GM19324 (cell line): ENCODE measurements around the gene CHRDL2.

Source experiments
- ATAC-seq: cut with Tn5 transposase; IDR thresholded peaks from one replicate; pipeline ENCODE4 v1.9.1; 2021; ENCODE audit warnings: mild to moderate bottlenecking, moderate library complexity; ENCODE audit not compliant: unreplicated experiment, low FRiP score

CHRDL2 gene

DNA sequence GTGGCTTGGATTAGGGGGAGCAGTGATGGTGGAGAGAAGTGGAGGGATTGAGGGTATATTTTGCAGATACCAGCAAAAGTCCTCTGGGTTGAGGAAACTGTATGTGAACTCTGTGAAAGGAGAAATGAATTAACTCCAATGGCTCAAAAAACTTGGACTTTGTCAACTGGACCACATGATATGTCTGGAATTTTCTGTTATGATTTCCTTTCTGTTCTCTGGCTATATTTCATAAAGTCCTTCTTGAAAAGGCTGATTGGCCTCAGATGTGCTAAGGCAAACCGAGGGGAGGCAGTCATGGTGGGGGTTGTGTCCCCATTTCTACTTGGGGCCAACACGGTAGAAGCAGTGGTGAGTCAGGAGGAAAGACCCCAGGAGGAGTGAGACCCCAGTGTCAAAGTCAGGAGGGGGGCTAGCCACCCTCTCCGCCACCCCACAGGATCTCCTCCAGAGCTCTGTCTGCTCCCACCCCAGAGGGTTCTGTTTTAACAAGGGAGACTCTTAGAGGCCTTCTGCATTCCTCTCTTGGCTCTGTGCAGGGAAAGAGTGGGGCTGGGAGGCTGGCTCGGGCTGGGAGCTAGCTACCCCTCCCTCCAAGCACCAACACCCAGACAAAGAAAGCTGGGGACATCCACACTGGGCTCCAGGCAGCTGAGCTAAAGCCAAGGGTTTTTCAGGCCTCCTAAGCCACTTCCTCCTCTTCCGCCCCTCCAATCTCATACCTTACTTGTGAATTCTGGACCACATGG is 13.8 kb downstream of the CHRDL2 start:
- no peak for ATAC-seq

GRCh38 chr11:74714904-74715303 is 16.3 kb downstream of the CHRDL2 start:
- no peak for ATAC-seq

GRCh38 chr11:74713686-74714085 is 17.5 kb downstream of the CHRDL2 start:
- no peak for ATAC-seq

DNA sequence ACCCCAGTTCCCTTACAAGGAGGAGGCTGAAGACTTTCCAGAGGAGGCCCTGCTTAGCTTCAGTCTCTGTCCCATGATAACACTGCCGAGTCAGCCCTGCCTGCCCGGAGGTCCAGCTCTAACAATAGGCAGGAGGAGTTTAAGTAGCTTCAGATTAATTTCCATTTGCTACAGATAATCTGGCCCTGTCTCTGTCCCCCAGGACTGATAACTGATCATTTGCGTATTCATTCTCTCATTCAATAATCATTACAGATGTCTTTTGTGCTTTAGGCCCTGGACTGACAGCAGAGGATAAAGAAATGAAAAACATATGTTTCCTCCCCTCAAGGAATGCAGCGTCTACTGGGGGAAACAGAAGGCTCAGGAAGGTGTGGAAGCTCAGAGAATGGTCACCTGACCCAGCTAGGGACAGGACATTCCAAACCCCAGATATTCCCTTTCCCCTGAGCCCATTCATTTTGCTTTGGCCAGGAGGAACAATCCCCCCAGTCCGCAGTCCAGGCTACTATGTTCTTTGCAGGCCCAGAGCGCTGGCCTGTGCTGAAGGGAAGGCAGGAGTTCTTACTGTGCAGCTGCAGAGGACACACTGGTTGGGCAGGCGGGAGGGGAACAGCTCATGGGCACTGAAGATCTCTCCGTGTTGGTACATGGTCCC is 20.8 kb downstream of the CHRDL2 start:
- no peak for ATAC-seq

GRCh38 chr11:74709175-74709574 is 22.1 kb downstream of the CHRDL2 start:
- no peak for ATAC-seq

- no peak for ATAC-seq
These were observed 23.4 kb downstream of the CHRDL2 start for GRCh38 chr11:74707602-74708510.

GRCh38 chr11:74707182-74707581 is 24.0 kb downstream of the CHRDL2 start:
- no peak for ATAC-seq

GRCh38 chr11:74703211-74703610 is 28.0 kb downstream of the CHRDL2 start:
- no peak for ATAC-seq

- ATAC-seq: no peak
These were observed 28.7 kb downstream of the CHRDL2 start for GRCh38 chr11:74702383-74703007.

GRCh38 chr11:74701351-74701750 is 29.9 kb downstream of the CHRDL2 start:
- ATAC-seq: no peak

GRCh38 chr11:74699615-74700396 is 31.4 kb downstream of the CHRDL2 start:
- no peak for ATAC-seq

- no peak for ATAC-seq
These were observed 33.5 kb downstream of the CHRDL2 start for GRCh38 chr11:74697722-74698121.

- no peak for ATAC-seq
These were observed 34.1 kb downstream of the CHRDL2 start for GRCh38 chr11:74696939-74697675.

GRCh38 chr11:74696500-74696899 is 34.7 kb downstream of the CHRDL2 start:
- ATAC-seq: no peak

DNA sequence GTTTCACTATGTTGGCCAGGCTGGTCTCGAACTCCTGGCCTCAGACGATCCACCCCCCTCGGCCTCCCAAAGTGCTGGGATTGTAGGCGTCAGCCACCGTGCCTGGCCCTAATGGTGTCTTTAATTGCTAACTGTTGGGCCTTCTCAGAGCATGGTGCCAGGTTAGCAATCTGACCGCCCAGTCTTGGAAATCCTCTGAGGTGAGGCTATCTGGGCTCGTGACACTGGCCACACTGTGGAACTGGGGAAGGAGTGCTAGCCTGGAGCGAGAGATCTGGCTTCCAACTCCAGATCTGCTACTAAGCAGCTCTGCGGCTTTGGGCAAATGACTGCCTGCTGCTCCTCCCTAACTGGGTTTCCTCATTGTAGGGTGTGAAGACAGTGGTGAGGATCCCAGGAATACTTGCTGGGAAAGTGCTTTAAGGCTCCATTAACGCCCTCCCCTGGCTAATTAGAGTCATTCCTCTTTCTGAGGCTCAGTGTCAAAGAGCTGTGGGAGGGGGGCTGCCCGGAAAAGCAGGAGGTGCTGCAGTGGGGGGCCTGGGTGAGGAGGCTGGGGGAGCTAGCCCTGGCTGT is 35.4 kb downstream of the CHRDL2 start:
- no peak for ATAC-seq

DNA sequence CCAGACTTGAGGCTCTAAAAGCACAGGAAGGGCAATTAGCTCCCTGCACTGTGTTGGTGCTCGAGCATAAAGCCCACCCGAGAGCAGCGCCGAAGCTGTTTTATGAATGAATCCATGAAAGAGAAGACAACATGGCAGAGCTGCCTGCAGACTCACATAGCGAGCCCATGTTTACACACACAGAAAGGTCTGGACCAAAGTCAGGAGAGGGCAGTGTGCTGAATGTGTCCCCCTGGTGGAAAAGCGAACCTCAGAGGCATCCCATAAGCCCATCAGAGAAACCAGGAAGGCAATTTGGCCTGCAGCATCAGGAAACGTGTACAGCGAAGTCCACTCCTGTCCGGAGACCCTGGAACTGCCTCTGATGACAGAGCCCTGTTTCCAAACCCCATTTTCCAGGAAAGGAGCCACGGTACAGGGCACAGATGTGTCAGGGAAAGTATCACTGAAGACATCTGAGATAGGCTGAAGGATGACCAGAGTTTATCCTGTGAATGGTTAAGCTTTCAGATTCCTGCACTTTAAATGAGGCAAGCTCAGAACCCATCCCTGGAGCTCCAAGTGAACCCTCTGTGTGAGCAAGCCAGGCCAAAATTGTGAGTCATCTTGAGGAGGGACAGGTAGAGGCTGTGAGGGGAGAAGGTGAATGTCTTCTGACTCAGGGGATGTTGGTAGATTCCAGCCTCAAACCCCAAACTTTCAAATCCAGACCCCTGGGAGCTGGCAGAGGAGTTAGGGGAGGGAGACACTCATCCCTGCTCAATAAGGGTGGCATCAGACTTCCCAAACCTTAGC is 36.9 kb downstream of the CHRDL2 start:
- ATAC-seq: no peak

DNA sequence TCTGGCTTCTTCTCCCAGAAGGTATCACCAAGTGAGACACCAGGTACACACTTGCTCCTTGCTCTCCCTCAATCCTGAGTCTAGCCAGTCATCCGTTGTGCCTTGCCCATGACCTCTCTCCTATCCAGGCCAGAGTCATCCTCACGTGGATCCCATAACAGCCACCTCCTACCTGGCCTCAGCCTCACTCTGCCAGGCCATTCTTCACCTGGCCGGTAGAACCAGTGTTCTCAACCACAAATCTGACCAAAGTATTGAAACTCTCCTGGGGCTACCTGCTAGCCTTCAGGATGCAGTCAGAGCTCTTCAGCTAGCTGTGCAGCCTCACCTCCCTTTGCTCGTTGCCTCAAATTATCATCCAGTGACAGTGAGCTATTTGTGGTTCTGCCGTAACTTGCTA is 37.7 kb downstream of the CHRDL2 start:
- no peak for ATAC-seq

DNA sequence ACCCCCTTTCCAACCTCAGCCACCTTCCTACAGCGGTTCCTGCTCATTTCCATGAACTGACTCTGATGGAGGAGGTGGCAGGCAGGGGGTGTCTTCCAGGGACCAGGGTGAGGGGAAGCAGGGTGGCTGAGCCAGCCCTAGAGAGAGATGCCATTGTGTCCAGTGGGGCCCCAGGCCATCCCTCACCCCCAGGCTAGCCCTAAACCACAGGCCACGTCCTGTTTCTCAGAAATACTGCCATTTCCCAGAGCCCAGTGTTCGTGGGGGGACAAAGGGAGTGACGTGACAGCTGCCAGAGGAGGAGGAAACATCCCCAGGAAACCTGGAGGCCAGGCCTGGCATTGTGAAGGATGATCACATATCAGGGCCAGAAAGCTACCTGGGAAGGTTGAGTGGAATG is 39.5 kb downstream of the CHRDL2 start:
- ATAC-seq: no peak
